SH-SY5Y (cell line): ENCODE results near the gene TRIM49.
"Not testable (repeated sequence)": the region's sequence is repeated elsewhere in the genome, so short reads cannot be mapped to it uniquely, and the experiment has no call there.

Source experiments
- GATA2 ChIP-seq: IDR thresholded peaks from 2 replicates; pipeline ENCODE4 v1.6.1; 2011; ENCODE audit warnings: mild to moderate bottlenecking, low read depth, low read length
- GATA3 ChIP-seq: IDR thresholded peaks from 2 replicates; pipeline ENCODE4 v1.6.1; 2011; ENCODE audit warnings: low read depth, mild to moderate bottlenecking, low read length, moderate library complexity

- TF ChIP-seq GATA2, GATA3: not testable (repeated sequence)
Observed at GRCh38 chr11:89808475-89808874, at the start of gene TRIM49.
